ENCODE measurements around the gene FA2H. TPM values are rescaled to one million over a fixed set of nuclear protein-coding genes. Genes with fewer than 3 reads are reported as not detected.

FA2H gene
- polyA plus RNA-seq, 3 donors, result not detected

- Histone ChIP-seq H3K4me3 (replicated peaks in 1 of 3; ENCODE audit: low read depth in 2 of 3, low read length in 3 of 3) (peak overlapping the region; percentile 82 to 99 (median 97)), H3K9me3 (replicated peaks in 1 of 2; ENCODE audit: control insufficient read depth in 1 of 2, insufficient read depth in 1 of 2, low read length in 2 of 2) (no peaks in the 10 kb centered on the region), H3K79me2 (ENCODE audit: insufficient read depth, low read length) (peaks cover 45% of the 10 kb centered on the region), H3K4me2 (replicated peaks; ENCODE audit: extremely low read depth, low read length, poor library complexity, severe bottlenecking) (peak overlapping the region; percentile 98), H3K36me3 (replicated peaks in 1 of 2; ENCODE audit: control insufficient read depth in 1 of 2, insufficient read depth in 2 of 2, low read length in 2 of 2) (peaks cover 23 to 45% of the 10 kb centered on the region in 2 donors), H3K27ac (ENCODE audit: low read depth in 1 of 2, low read length in 2 of 2) (no peak overlapping the region), H2AFZ (ENCODE audit: insufficient read depth, low read depth, low read length, poor library complexity, severe bottlenecking) (peak overlapping the region; percentile 98), H3K4me1 (ENCODE audit: control insufficient read depth in 1 of 2, insufficient read depth in 2 of 2, low read length in 2 of 2) (peaks cover 14 to 25% of the 10 kb centered on the region in 2 donors), H3K9ac (ENCODE audit: insufficient read depth, low read length, poor library complexity, severe bottlenecking) (peak overlapping the region; percentile 46), H3K27me3 (ENCODE audit: control insufficient read depth in 2 of 2, insufficient read depth in 2 of 2, low read length in 2 of 2) (no peaks in the 10 kb centered on the region), H4K20me1 (ENCODE audit: insufficient read depth, low read length) (peaks cover under 1% of the 10 kb centered on the region)
- DNase-seq, result no peak
- intact Hi-C loops (cut with micrococcal nuclease), result loop anchor here (2.0 to 5.0 kb wide), 2 partner anchors 32 to 370 kb away; partner anchors contain the start of gene PSMD7 (in 1 of the 2)
- H3K9me3 Mint-ChIP-seq, result no peaks in the 10 kb centered on the region
- peaks cover 0 to 1% (median 0%) of the 10 kb centered on the region in 3 donors for H3K27me3 Mint-ChIP-seq (ENCODE audit: low read depth in 3 of 3)
- peak overlapping the region in 1 of 7 donors; percentile 65 for H3K27ac Mint-ChIP-seq
- WGBS (ENCODE audit: insufficient coverage), result 0% methylated on average over 11 of the region's 23 CpGs
- peak overlapping the region; percentile 90 to 95 for H3K4me3 Mint-ChIP-seq
- peaks cover 15% of the 10 kb centered on the region for H3K4me1 Mint-ChIP-seq
- TF ChIP-seq CTCF (IDR thresholded peaks at IDR 0.05), result no peak
- peaks cover 25 to 40% of the 10 kb centered on the region in 2 donors for H3K36me3 Mint-ChIP-seq
Observed at GRCh38 chr16:74667255-74667700, 107.3 kb downstream of the FA2H start.

- Histone ChIP-seq H3K4me3 (replicated peaks in 1 of 3; ENCODE audit: low read depth in 2 of 3, low read length in 3 of 3) (peak within 1 kb of the TSS; percentile 97 to 99 (median 97)), H3K9ac (ENCODE audit: insufficient read depth, low read length, poor library complexity, severe bottlenecking) (peak within 1 kb of the TSS; percentile 85), H3K27ac (ENCODE audit: low read depth in 1 of 2, low read length in 2 of 2) (peak within 1 kb of the TSS; percentile 33 to 82), H2AFZ (ENCODE audit: insufficient read depth, low read depth, low read length, poor library complexity, severe bottlenecking) (peak within 1 kb of the TSS; percentile 98), H4K20me1 (ENCODE audit: insufficient read depth, low read length) (no peaks in the 10 kb centered on the region), H3K36me3 (replicated peaks in 1 of 2; ENCODE audit: control insufficient read depth in 1 of 2, insufficient read depth in 2 of 2, low read length in 2 of 2) (peaks cover 17 to 45% of the 10 kb centered on the region in 2 donors), H3K4me1 (ENCODE audit: control insufficient read depth in 1 of 2, insufficient read depth in 2 of 2, low read length in 2 of 2) (peaks cover 14 to 25% of the 10 kb centered on the region in 2 donors), H3K79me2 (ENCODE audit: insufficient read depth, low read length) (peaks cover 51% of the 10 kb centered on the region), H3K4me2 (replicated peaks; ENCODE audit: extremely low read depth, low read length, poor library complexity, severe bottlenecking) (peak within 1 kb of the TSS; percentile 98), H3K27me3 (ENCODE audit: control insufficient read depth in 2 of 2, insufficient read depth in 2 of 2, low read length in 2 of 2) (no peaks in the 10 kb centered on the region), H3K9me3 (replicated peaks in 1 of 2; ENCODE audit: control insufficient read depth in 1 of 2, insufficient read depth in 1 of 2, low read length in 2 of 2) (no peaks in the 10 kb centered on the region)
- H3K9me3 Mint-ChIP-seq, result no peaks in the 10 kb centered on the region
- intact Hi-C loops (cut with micrococcal nuclease), result loop anchor here (2.0 to 5.0 kb wide), 2 partner anchors 32 to 369 kb away; partner anchors contain the start of gene PSMD7 (in 1 of the 2)
- no peak for TF ChIP-seq CTCF (IDR thresholded peaks at IDR 0.05)
- H3K4me3 Mint-ChIP-seq, result peak within 1 kb of the TSS; percentile 90 to 95
- H3K27ac Mint-ChIP-seq, result peak within 1 kb of the TSS; percentile 80 to 90 (median 87)
- peaks cover 20 to 34% of the 10 kb centered on the region in 2 donors for H3K36me3 Mint-ChIP-seq
- peaks cover 15% of the 10 kb centered on the region for H3K4me1 Mint-ChIP-seq
- DNase-seq, result peak; percentile 97 to 99 (median 99)
- peaks cover 0 to 1% (median 0%) of the 10 kb centered on the region in 3 donors for H3K27me3 Mint-ChIP-seq (ENCODE audit: low read depth in 3 of 3)
- WGBS (ENCODE audit: insufficient coverage), result under 1% methylated on average over 54 of the region's 63 CpGs
Observed at GRCh38 chr16:74666425-74667254, 108.0 kb downstream of the FA2H start, which contains the start of gene RFWD3. RFWD3 (minus strand) TSS chr16:74666877; CDS start chr16:74661449, 5,428 bp downstream.
